B cell (primary cell): ENCODE data around the gene CUTC. TPM values are rescaled to one million over a fixed set of nuclear protein-coding genes. Genes with fewer than 3 reads are reported as not detected.
A peak's percentile ranks its signal among the peaks of the same experiment; 100 is the strongest.

ENCODE experiments used
- ATAC-seq: fragments of 200-7000 bp; cut with Tn5 transposase; one replicate; pipeline ENCODE4 v1.10.0; 2021; ENCODE audit warnings: low read depth, mild to moderate bottlenecking, moderate number of reproducible peaks, moderate library complexity
- CTCF ChIA-PET: fragments of 350-600 bp; sonication (Branson Sonifier 250); formaldehyde crosslinking; loops from one replicate; lab custom pipeline; 2021; ENCODE audit warnings: antibody characterized with exemption, inconsistent platforms; lab: Charles Lee
- POLR2A ChIA-PET: fragments of 350-600 bp; sonication (Branson Sonifier 250); formaldehyde crosslinking; loops from one replicate; lab custom pipeline; 2021; ENCODE audit warnings: antibody characterized with exemption; lab: Charles Lee
- DNase-seq: peaks from one replicate; pipeline ENCODE4 v3.0.0; 2013
- H2AFZ ChIP-seq: 2 replicates; pipeline ENCODE4 v1.6.1; 2012; ENCODE audit warnings: mild to moderate bottlenecking, low read depth, low read length; ENCODE audit not compliant: insufficient read depth, poor library complexity, severe bottlenecking
- H3K27ac ChIP-seq, 2 donors: 1 replicate in 1 of 2; 2 replicates in 1 of 2; pipeline ENCODE4 v1.5.1; 2012 to 2013; ENCODE audit warnings: low read length in 2 of 2, mild to moderate bottlenecking in 2 of 2, moderate library complexity in 1 of 2
- H3K27me3 ChIP-seq, 4 experiments: fragments of 200-600 bp in 1 of 4; sonication (generic) in 1 of 4; replicated peaks in 1 of 4; 1 replicate in 2 of 4; 2 replicates in 2 of 4; pipeline versions ENCODE4 v1.6.1 to v1.7.0; 2013 to 2016; ENCODE audit warnings: low read length in 3 of 4, mild to moderate bottlenecking in 2 of 4, mixed read lengths in 1 of 4, moderate library complexity in 1 of 4; ENCODE audit not compliant: insufficient read depth in 4 of 4, control insufficient read depth in 3 of 4; ENCODE audit errors: control extremely low read depth in 1 of 4
- H3K36me3 ChIP-seq, 2 experiments: replicated peaks in 1 of 2; 1 replicate in 1 of 2; 2 replicates in 1 of 2; pipeline versions ENCODE4 v1.6.1 to v1.7.1; 2013; ENCODE audit warnings: low read length in 1 of 2; ENCODE audit not compliant: insufficient read depth in 2 of 2, control insufficient read depth in 1 of 2; ENCODE audit errors: control extremely low read depth in 1 of 2, extremely low read depth in 1 of 2
- H3K4me1 ChIP-seq, 2 donors: fragments of 200-600 bp in 1 of 2; sonication (generic) in 1 of 2; 1 replicate in 1 of 2; 2 replicates in 1 of 2; pipeline versions ENCODE4 v1.5.1 to v1.6.1; 2013 to 2017; ENCODE audit warnings: low read length in 2 of 2; ENCODE audit not compliant: control insufficient read depth in 2 of 2, insufficient read depth in 2 of 2
- H3K4me2 ChIP-seq: replicated peaks from 2 replicates; pipeline ENCODE3; 2012; ENCODE audit warnings: mild to moderate bottlenecking, low read depth, low read length; ENCODE audit not compliant: poor library complexity, severe bottlenecking
- H3K4me3 ChIP-seq, 5 experiments: fragments of 200-600 bp in 1 of 5; sonication (generic) in 1 of 5; 1 replicate in 3 of 5; 2 replicates in 2 of 5; pipeline versions ENCODE4 v1.5.1 to v1.7.0; 2011 to 2016; ENCODE audit warnings: low read length in 4 of 5, mild to moderate bottlenecking in 4 of 5, low read depth in 2 of 5, control low read depth in 1 of 5, moderate library complexity in 1 of 5; ENCODE audit not compliant: insufficient read depth in 1 of 5; ENCODE audit errors: control extremely low read depth in 1 of 5, extremely low read depth in 1 of 5
- H3K79me2 ChIP-seq: fragments of 200-600 bp; sonication (generic); one replicate; pipeline ENCODE4 v1.6.0; 2016; ENCODE audit warnings: low read length; ENCODE audit not compliant: control insufficient read depth, insufficient read depth
- H3K9ac ChIP-seq: fragments of 200-600 bp; sonication (generic); 2 replicates; pipeline ENCODE4 v1.6.1; 2017; ENCODE audit warnings: mild to moderate bottlenecking, low read length, moderate library complexity
- H3K9me3 ChIP-seq, 3 donors: one replicate each; pipeline versions ENCODE4 v1.6.1 to v1.7.1; 2013; ENCODE audit warnings: low read length in 2 of 3; ENCODE audit not compliant: control insufficient read depth in 2 of 3, insufficient read depth in 1 of 3; ENCODE audit errors: control extremely low read depth in 1 of 3
- H4K20me1 ChIP-seq: 2 replicates; pipeline ENCODE4 v1.6.0; 2012; ENCODE audit warnings: mild to moderate bottlenecking, low read length; ENCODE audit not compliant: insufficient read depth, control insufficient read depth, poor library complexity, severe bottlenecking
- H3K27ac Mint-ChIP-seq: one replicate; pipeline ENCODE4 v1.8.0; 2021; ENCODE audit warnings: mixed read lengths
- H3K27me3 Mint-ChIP-seq: one replicate; pipeline ENCODE4 v1.8.0; 2021; ENCODE audit warnings: mixed read lengths
- H3K4me1 Mint-ChIP-seq: one replicate; pipeline ENCODE4 v1.8.0; 2021; ENCODE audit warnings: mixed read lengths
- H3K4me3 Mint-ChIP-seq: one replicate; pipeline ENCODE4 v1.8.0; 2021; ENCODE audit warnings: mixed read lengths
- H3K9me3 Mint-ChIP-seq: one replicate; pipeline ENCODE4 v1.8.0; 2022; ENCODE audit warnings: mixed read lengths; ENCODE audit not compliant: insufficient read depth
- EZH2 ChIP-seq: IDR thresholded peaks from 2 replicates; pipeline ENCODE4 v1.6.1; 2012; ENCODE audit warnings: borderline replicate concordance, low read depth, mild to moderate bottlenecking, moderate library complexity, low read length; ENCODE audit not compliant: insufficient read depth, poor library complexity, severe bottlenecking
- WGBS: methylation state at CpG from one replicate; pipeline ENCODE4 v1.1.5; 2013; ENCODE audit warnings: missing lambda C conversion rate; ENCODE audit not compliant: insufficient coverage; 5-methylcytosine and 5-hydroxymethylcytosine counted together
- intact Hi-C: fragments of 100-400 bp; cut with micrococcal nuclease; formaldehyde crosslinking; loops from one replicate; pipeline ENCODE4 v1.10.0; 2022
- polyA plus RNA-seq: library from polyadenylated mRNA; depleted of rRNA; stranded (reverse); fragments of >200 nt; gene quantifications from 2 replicates; pipeline ENCODE4 v1.2.3, GENCODE V29; 2012
- total RNA-seq, 2 donors: library from RNA; stranded (reverse); fragments of 120-200 nt in 1 of 2; gene quantifications; 1 replicate in 1 of 2; 2 replicates in 1 of 2; pipeline versions ENCODE4 v1.2.3 to v1.2.4, GENCODE V29; 2013 to 2022
- TF ChIP-seq, protein P1 (sequence below): fragments of 200-600 bp; IDR thresholded peaks from one replicate; pipeline ENCODE4 v1.8.0; 2022; ENCODE audit warnings: antibody characterized with exemption, mild to moderate bottlenecking

Gene CUTC
- total and polyA plus RNA-seq, 2 donors (not counting 1 experiment from before 2014, with no cell fraction given) = 22.8 to 33.3 TPM

DNA sequence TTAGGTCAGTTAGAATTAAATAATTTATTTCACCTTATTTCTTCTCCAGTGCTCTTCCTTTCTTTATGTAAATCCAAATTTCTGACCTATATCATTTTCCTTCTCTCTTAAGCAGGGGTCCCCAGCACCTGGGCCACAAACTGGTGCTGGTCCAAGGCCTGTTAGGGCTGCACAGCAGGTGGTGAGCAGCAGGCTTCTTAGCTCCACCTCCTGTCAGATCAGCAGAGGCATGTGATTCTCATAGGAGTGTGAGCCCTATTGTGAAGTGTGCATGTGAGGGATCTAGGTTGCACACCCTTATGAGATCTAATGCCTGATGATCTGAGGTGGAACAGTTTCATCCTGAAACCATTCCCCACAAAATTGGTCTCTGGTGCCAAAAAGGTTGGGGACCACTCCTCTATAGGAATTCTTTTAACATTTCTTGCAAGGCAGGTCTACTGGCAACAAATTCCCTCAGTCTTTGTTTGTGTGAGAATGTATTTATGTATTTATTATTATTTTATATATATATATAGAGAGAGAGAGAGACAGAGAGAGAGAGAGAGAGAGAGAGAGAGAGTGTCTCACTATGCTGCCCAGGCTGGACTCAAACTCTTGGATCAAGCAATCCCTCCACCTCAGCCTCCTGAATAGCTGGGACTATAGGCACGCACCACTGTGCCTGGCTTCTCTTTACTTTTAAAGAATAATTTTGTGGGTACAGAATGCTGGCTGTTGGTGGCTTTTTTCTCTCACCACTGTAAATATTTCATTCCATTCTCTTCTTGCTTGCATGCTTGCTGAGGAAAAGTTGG lies 46.1 kb downstream of the CUTC start:
- Histone ChIP-seq H2AFZ (no peak overlapping the region), H3K27me3 (no peaks in the 10 kb centered on the region), H4K20me1 (no peaks in the 10 kb centered on the region), H3K4me3 (no peak overlapping the region), H3K36me3 (no peaks in the 10 kb centered on the region), H3K9ac (peak overlapping the region; percentile 38), H3K4me2 (peak overlapping the region; percentile 62), H3K27ac (no peak overlapping the region), H3K4me1 (peaks cover 18 to 25% of the 10 kb centered on the region in 2 donors), H3K9me3 (no peaks in the 10 kb centered on the region), H3K79me2 (no peaks in the 10 kb centered on the region)
- CTCF ChIA-PET = no interaction called here
- no peaks in the 10 kb centered on the region for H3K9me3 Mint-ChIP-seq
- no peak for ATAC-seq
- peak; percentile 17 for DNase-seq
- POLR2A ChIA-PET = no interaction called here
- H3K27me3 Mint-ChIP-seq = no peaks in the 10 kb centered on the region
- no CpG with 5 or more reads among the region's 1 CpG for WGBS
- TF ChIP-seq, protein P1, sequence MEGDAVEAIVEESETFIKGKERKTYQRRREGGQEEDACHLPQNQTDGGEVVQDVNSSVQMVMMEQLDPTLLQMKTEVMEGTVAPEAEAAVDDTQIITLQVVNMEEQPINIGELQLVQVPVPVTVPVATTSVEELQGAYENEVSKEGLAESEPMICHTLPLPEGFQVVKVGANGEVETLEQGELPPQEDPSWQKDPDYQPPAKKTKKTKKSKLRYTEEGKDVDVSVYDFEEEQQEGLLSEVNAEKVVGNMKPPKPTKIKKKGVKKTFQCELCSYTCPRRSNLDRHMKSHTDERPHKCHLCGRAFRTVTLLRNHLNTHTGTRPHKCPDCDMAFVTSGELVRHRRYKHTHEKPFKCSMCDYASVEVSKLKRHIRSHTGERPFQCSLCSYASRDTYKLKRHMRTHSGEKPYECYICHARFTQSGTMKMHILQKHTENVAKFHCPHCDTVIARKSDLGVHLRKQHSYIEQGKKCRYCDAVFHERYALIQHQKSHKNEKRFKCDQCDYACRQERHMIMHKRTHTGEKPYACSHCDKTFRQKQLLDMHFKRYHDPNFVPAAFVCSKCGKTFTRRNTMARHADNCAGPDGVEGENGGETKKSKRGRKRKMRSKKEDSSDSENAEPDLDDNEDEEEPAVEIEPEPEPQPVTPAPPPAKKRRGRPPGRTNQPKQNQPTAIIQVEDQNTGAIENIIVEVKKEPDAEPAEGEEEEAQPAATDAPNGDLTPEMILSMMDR = no peak
- TF ChIP-seq EZH2 = no peak
- peaks cover 27% of the 10 kb centered on the region for H3K4me1 Mint-ChIP-seq
- no peak overlapping the region for H3K27ac Mint-ChIP-seq
- peak overlapping the region; percentile 69 for H3K4me3 Mint-ChIP-seq
- intact Hi-C loops = no loop called here

DNA sequence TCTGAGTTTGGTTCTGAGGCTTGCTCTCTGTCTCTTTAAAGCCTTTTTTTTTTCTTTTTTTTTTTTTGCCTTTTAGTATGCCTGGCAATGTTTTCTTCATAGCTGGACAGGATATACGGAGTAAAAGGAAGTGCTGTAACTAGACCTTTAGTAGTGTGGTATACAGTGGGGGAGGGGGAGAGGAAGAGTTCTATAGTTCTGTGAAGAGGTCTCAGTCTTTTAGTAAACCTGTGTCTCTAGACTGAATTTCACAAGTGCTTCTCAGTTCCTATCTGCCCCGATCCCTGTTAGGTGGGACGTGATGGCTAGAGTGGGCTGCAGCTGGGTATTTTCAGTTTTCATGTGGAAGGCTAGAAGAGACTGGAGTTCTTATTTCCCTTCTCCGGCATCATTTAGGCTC lies 47.3 kb downstream of the CUTC start:
- intact Hi-C loops = no loop called here
- no peak overlapping the region for H3K9ac ChIP-seq

More for the DNA sequence above, 47.3 kb downstream of the CUTC start:
- no peak for DNase-seq
- ChIA-PET CTCF (no interaction called here), POLR2A (no interaction called here)
- Histone ChIP-seq H3K4me2 (no peak overlapping the region), H3K4me1 (peaks cover 18 to 25% of the 10 kb centered on the region in 2 donors), H3K9me3 (no peaks in the 10 kb centered on the region), H4K20me1 (no peaks in the 10 kb centered on the region), H3K27ac (no peak overlapping the region), H3K36me3 (peaks cover 0 to 1% of the 10 kb centered on the region in 2 experiments), H3K79me2 (no peaks in the 10 kb centered on the region), H2AFZ (no peak overlapping the region), H3K27me3 (no peaks in the 10 kb centered on the region), H3K4me3 (no peak overlapping the region)
- no peak for TF ChIP-seq EZH2
- TF ChIP-seq, protein P1 = no peak
- Mint-ChIP-seq H3K9me3 (no peaks in the 10 kb centered on the region), H3K27ac (no peak overlapping the region), H3K27me3 (no peaks in the 10 kb centered on the region), H3K4me3 (no peak overlapping the region), H3K4me1 (peaks cover 27% of the 10 kb centered on the region)
- WGBS = no CpG with 5 or more reads among the region's 4 CpGs
- no peak for ATAC-seq
